ENCODE data around the gene DNASE2.

Gene DNASE2

GRCh38 chr19:12828494-12828893 is 52.8 kb downstream of the DNASE2 start:
- FAIRE-seq, result no peak

- no peak for FAIRE-seq
These were observed 55.8 kb downstream of the DNASE2 start for GRCh38 chr19:12825254-12826131.

Data from A204.1 (cell line).